DND-41 (cell line): ENCODE data around the gene TAS2R60.
A peak's percentile ranks its signal among the peaks of the same experiment; 100 is the strongest.

Source experiments
- ATAC-seq: fragments of 200-7000 bp; cut with Tn5 transposase; 3 replicates; pipeline ENCODE4 v1.9.1; 2021; ENCODE audit warnings: low read depth; ENCODE audit not compliant: insufficient read depth
- DNase-seq: peaks from one replicate; pipeline ENCODE4 v3.0.0-alpha.2; 2020
- H2AFZ ChIP-seq: 2 replicates; pipeline ENCODE4 v1.6.0; 2012; ENCODE audit warnings: low read depth, low read length
- H3K27ac ChIP-seq: 2 replicates; pipeline ENCODE4 v1.5.1; 2012; ENCODE audit warnings: low read length, inconsistent platforms
- H3K27me3 ChIP-seq: fragments of 200-600 bp; sonication (generic); 2 replicates; pipeline ENCODE4 v1.6.0; 2012; ENCODE audit warnings: low read length, mild to moderate bottlenecking, inconsistent platforms; ENCODE audit not compliant: insufficient read depth, poor library complexity
- H3K36me3 ChIP-seq: 2 replicates; pipeline ENCODE4 v1.5.1; 2012; ENCODE audit warnings: low read length, inconsistent platforms; ENCODE audit not compliant: insufficient read depth
- H3K4me1 ChIP-seq: 2 replicates; pipeline ENCODE4 v1.5.1; 2012; ENCODE audit warnings: mild to moderate bottlenecking, low read length; ENCODE audit not compliant: insufficient read depth
- H3K4me2 ChIP-seq: 2 replicates; pipeline ENCODE4 v1.6.0; 2012; ENCODE audit warnings: mild to moderate bottlenecking, moderate library complexity, low read length, inconsistent platforms; ENCODE audit not compliant: insufficient read depth
- H3K4me3 ChIP-seq, 2 experiments: fragments of 200-600 bp in 1 of 2; shearing (Covaris generic) in 1 of 2; 2 replicates each; pipeline ENCODE4 v1.5.1; 2012 to 2016; ENCODE audit warnings: inconsistent platforms in 2 of 2, low read length in 2 of 2, mild to moderate bottlenecking in 2 of 2, low read depth in 1 of 2, moderate library complexity in 1 of 2
- H3K79me2 ChIP-seq: 2 replicates; pipeline ENCODE4 v1.6.0; 2012; ENCODE audit warnings: low read length, inconsistent platforms; ENCODE audit not compliant: insufficient read depth
- H3K9ac ChIP-seq: 2 replicates; pipeline ENCODE4 v1.6.0; 2012; ENCODE audit warnings: low read depth, mild to moderate bottlenecking, inconsistent platforms, low read length, moderate library complexity
- H3K9me3 ChIP-seq: 2 replicates; pipeline ENCODE4 v1.5.1; 2012; ENCODE audit warnings: low read length, moderate library complexity, mild to moderate bottlenecking, inconsistent platforms; ENCODE audit not compliant: insufficient read depth, severe bottlenecking
- H4K20me1 ChIP-seq: 2 replicates; pipeline ENCODE4 v1.6.0; 2012; ENCODE audit warnings: low read length; ENCODE audit not compliant: insufficient read depth
- EZH2 ChIP-seq: IDR thresholded peaks from 3 replicates; pipeline ENCODE4 v1.6.1; 2012; ENCODE audit warnings: borderline replicate concordance, low read depth, mild to moderate bottlenecking, moderate library complexity, low read length, inconsistent platforms; ENCODE audit not compliant: severe bottlenecking
- TF ChIP-seq, protein P1 (sequence below): IDR thresholded peaks from 2 replicates; pipeline ENCODE4 v1.5.1; 2012; ENCODE audit warnings: borderline replicate concordance, low read length, moderate library complexity, mild to moderate bottlenecking; ENCODE audit not compliant: poor library complexity, severe bottlenecking; ENCODE audit errors: extremely low read depth

Gene TAS2R60

DNA sequence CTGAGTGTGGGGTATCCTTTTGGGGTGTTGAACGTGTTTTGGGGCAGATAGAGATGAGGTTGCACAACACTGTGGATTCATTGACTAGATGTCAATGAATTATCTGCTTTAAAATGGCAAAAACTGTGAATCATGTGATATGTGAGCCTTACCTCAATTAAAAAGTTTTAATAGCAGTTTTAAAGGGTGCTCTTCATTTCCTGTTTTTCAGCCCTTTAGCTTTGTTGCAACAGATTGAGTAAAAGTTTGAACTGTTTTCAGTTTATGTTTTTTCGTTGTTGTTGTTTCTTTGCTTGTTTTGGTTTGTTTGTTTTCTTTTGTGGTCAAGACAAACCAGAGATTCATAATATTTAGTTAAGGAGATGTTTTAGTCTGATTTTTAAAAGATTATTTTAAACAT, 43.8 kb downstream of the TAS2R60 start:
- Histone ChIP-seq H3K27me3 (peaks cover 7% of the 10 kb centered on the region), H3K27ac (no peak overlapping the region), H3K4me2 (no peak overlapping the region), H3K9me3 (no peaks in the 10 kb centered on the region), H4K20me1 (no peaks in the 10 kb centered on the region), H3K36me3 (no peaks in the 10 kb centered on the region), H2AFZ (no peak overlapping the region), H3K4me3 (no peak overlapping the region), H3K79me2 (no peaks in the 10 kb centered on the region), H3K9ac (no peak overlapping the region), H3K4me1 (no peaks in the 10 kb centered on the region)
- no peak for DNase-seq
- no peak for TF ChIP-seq EZH2
- TF ChIP-seq, protein P1, sequence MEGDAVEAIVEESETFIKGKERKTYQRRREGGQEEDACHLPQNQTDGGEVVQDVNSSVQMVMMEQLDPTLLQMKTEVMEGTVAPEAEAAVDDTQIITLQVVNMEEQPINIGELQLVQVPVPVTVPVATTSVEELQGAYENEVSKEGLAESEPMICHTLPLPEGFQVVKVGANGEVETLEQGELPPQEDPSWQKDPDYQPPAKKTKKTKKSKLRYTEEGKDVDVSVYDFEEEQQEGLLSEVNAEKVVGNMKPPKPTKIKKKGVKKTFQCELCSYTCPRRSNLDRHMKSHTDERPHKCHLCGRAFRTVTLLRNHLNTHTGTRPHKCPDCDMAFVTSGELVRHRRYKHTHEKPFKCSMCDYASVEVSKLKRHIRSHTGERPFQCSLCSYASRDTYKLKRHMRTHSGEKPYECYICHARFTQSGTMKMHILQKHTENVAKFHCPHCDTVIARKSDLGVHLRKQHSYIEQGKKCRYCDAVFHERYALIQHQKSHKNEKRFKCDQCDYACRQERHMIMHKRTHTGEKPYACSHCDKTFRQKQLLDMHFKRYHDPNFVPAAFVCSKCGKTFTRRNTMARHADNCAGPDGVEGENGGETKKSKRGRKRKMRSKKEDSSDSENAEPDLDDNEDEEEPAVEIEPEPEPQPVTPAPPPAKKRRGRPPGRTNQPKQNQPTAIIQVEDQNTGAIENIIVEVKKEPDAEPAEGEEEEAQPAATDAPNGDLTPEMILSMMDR: no peak
- no peak for ATAC-seq

DNA sequence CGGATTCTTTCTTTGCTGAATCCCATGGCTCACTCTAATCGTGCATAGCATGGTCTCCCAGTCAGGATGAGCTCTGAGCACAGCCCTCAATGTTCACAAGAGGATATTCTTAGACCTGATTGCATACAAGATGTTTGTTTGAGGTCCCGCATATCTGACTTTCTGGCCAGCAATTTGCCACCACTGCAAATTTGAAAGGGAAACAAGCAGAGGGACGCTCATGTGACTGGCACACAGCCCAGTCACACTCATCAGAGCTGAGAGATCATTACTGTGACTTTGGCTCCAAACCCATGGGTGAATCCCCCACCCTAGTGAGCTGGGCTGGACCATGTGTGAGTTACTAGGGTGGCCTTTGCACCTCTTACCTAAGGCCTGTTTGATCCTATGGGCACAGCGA, 44.3 kb downstream of the TAS2R60 start:
- Histone ChIP-seq H3K36me3 (no peaks in the 10 kb centered on the region), H3K27me3 (peaks cover 7% of the 10 kb centered on the region), H3K27ac (no peak overlapping the region), H3K4me1 (no peaks in the 10 kb centered on the region), H4K20me1 (no peaks in the 10 kb centered on the region), H3K4me3 (no peak overlapping the region), H3K9me3 (no peaks in the 10 kb centered on the region), H3K4me2 (no peak overlapping the region), H3K79me2 (no peaks in the 10 kb centered on the region), H2AFZ (no peak overlapping the region), H3K9ac (no peak overlapping the region)
- ATAC-seq (no peak), DNase-seq (no peak)
- TF ChIP-seq, protein P1: no peak
- no peak for TF ChIP-seq EZH2

DNA sequence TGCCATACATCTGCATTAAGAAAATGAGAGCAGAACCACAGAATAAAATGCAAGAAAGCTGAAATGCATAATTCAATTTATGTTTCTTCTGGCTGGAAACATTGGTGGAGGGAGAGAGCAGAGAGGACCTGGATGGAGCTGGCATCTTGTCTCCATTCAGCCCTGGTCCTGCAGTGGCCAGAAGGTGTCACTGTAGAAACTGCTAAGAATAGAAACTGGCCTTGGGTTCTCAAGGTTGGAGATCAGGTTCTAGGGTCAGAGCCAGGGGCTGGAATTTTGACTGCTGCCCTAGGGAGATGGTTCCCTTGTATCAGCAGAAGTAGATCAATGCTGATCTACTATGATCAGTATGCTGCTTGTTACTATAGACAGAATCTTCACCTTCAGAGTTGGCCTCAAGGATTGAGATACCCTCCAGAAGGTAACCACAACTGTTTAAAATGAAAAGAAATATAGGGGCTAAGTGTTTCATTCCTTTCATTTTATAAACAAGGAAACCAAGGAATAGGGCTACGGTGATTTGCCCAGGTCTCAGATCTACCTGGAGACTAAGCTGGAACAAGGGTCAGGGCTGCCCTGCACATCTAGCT, 47.6 kb downstream of the TAS2R60 start:
- Histone ChIP-seq H3K4me2 (no peak overlapping the region), H3K27ac (no peak overlapping the region), H3K9me3 (no peaks in the 10 kb centered on the region), H3K36me3 (no peaks in the 10 kb centered on the region), H4K20me1 (no peaks in the 10 kb centered on the region), H3K27me3 (peaks cover 7% of the 10 kb centered on the region), H2AFZ (no peak overlapping the region), H3K4me3 (no peak overlapping the region), H3K4me1 (no peaks in the 10 kb centered on the region), H3K79me2 (no peaks in the 10 kb centered on the region), H3K9ac (no peak overlapping the region)
- DNase-seq (no peak), ATAC-seq (0 out of 3 replicates have a peak, but pooled peaks have one; percentile 52)
- no peak for TF ChIP-seq EZH2
- TF ChIP-seq, protein P1: peak; percentile 63
